HepG2 (cell line): ENCODE results near the gene B3GNT9. TPM values are rescaled to one million over a fixed set of nuclear protein-coding genes. Genes with fewer than 3 reads are reported as not detected.
A peak's percentile ranks its signal among the peaks of the same experiment; 100 is the strongest.

ENCODE experiments used
- ARID4A ChIP-seq: sonication (generic); formaldehyde crosslinking; IDR thresholded peaks from 2 replicates; pipeline ENCODE4 v1.5.0; 2020; ENCODE audit warnings: mild to moderate bottlenecking, missing genetic modification reagents, borderline replicate concordance
- ATM ChIP-seq: fragments of 450-650 bp; IDR thresholded peaks from 2 replicates; pipeline ENCODE4 v1.7.1; 2017; ENCODE audit warnings: mild to moderate bottlenecking, borderline replicate concordance
- BCL3 ChIP-seq: sonication (generic); formaldehyde crosslinking; IDR thresholded peaks from 2 replicates; pipeline ENCODE4 v1.5.1; 2020; ENCODE audit warnings: mild to moderate bottlenecking, missing genetic modification reagents, moderate library complexity
- GMEB2 ChIP-seq: IDR thresholded peaks from 2 replicates; pipeline ENCODE4 v1.6.1; 2016; ENCODE audit warnings: missing biosample characterization, missing genetic modification reagents, low read depth
- IRF9 ChIP-seq: sonication (generic); formaldehyde crosslinking; IDR thresholded peaks from 2 replicates; pipeline ENCODE4 v1.8.0; 2022; ENCODE audit warnings: missing genetic modification reagents, mild to moderate bottlenecking, borderline replicate concordance
- TEAD2 ChIP-seq: sonication (generic); formaldehyde crosslinking; IDR thresholded peaks from 2 replicates; pipeline ENCODE4 v1.9.0; 2021; ENCODE audit warnings: missing genetic modification reagents
- YEATS2 ChIP-seq: sonication (generic); formaldehyde crosslinking; IDR thresholded peaks from 2 replicates; pipeline ENCODE4 v1.4.0; 2020; ENCODE audit warnings: missing genetic modification reagents, borderline replicate concordance
- ZGPAT ChIP-seq: IDR thresholded peaks from 2 replicates; pipeline ENCODE4 v1.6.1; 2016; ENCODE audit warnings: mild to moderate bottlenecking
- ZHX1 ChIP-seq: sonication (generic); formaldehyde crosslinking; IDR thresholded peaks from 2 replicates; pipeline ENCODE4 v1.8.1; 2022; ENCODE audit warnings: low read depth, mild to moderate bottlenecking, missing genetic modification reagents
- ZNF792 ChIP-seq: IDR thresholded peaks from 2 replicates; pipeline ENCODE4 v1.6.1; 2016
- polyA plus RNA-seq, 8 experiments: library from polyadenylated mRNA; depleted of rRNA in 3 of 8; stranded (reverse) in 7 of 8; unstranded in 1 of 8; fragments of >200 nt; fragmentation: Illumina TruSeq in 4 of 8; extraction: Trizol in 4 of 8; gene quantifications; 2 replicates each; pipeline versions ENCODE4 v1.2.1 to v1.2.3, GENCODE V29; 2011 to 2016; ENCODE audit warnings: low read depth in 4 of 8, missing spikeins in 1 of 8, mixed read lengths in 1 of 8; ENCODE audit not compliant: insufficient read depth in 1 of 8
- total RNA-seq, 5 experiments: library from RNA; depleted of rRNA; stranded (reverse); fragments of >200 nt; fragmentation: Illumina TruSeq; extraction: Trizol; gene quantifications; 2 replicates each; pipeline ENCODE4 v1.2.3, GENCODE V29; 2016; ENCODE audit warnings: low read depth in 1 of 5

B3GNT9 gene
- total and polyA plus RNA-seq, 2 of the 13 experiments (the other 11 are each of a cell fraction or from before 2014, with no cell fraction given): 1.5 to 3.1 TPM

GRCh38 chr16:67183627-67184452 lies 33.0 kb upstream of the B3GNT9 start, which contains the start of gene MATCAP1 (continued):
- peak; percentile 95 for TF ChIP-seq ZHX1 (CRISPR knock-in tag)
- TF ChIP-seq ATM: no peak
- peak; percentile 71; the same call in 1 of the 2 replicates for TF ChIP-seq ZNF792 (CRISPR knock-in tag)
- TF ChIP-seq IRF9 (CRISPR knock-in tag): peak; percentile 75
- peak; percentile 73; the same call in 1 of the 2 replicates for TF ChIP-seq YEATS2 (CRISPR knock-in tag)
- peak; percentile 96 for TF ChIP-seq ZGPAT
- peak; percentile 94 for TF ChIP-seq ARID4A
- peak; percentile 97 for TF ChIP-seq GMEB2 (CRISPR knock-in tag)
- peak; percentile 85 for TF ChIP-seq BCL3 (CRISPR knock-in tag)
- TF ChIP-seq TEAD2 (CRISPR knock-in tag): no peak
